AG04449 (cell line): Measurements from ENCODE around the gene ADAP1.

Source experiments
- CTCF ChIA-PET: fragments of 350-600 bp; formaldehyde crosslinking; extraction: SDS; loops from one replicate; lab custom pipeline; 2021; ENCODE audit warnings: antibody characterized with exemption; lab: Yijun Ruan, JAX
- POLR2A ChIA-PET: fragments of 400-600, 350-600 bp; formaldehyde crosslinking; extraction: SDS; loops from one replicate; lab custom pipeline; 2020; ENCODE audit warnings: antibody characterized with exemption, inconsistent platforms; lab: Yijun Ruan, JAX
- DNase-seq: peaks from one replicate; pipeline ENCODE4 v3.0.0-alpha.2; 2010; ENCODE audit warnings: low read depth, low spot score
- H3K4me3 ChIP-seq: 2 replicates; pipeline ENCODE4 v1.5.1; 2011; ENCODE audit warnings: low read depth, mild to moderate bottlenecking, control low read depth, low read length
- CTCF ChIP-seq: IDR thresholded peaks from one replicate; pipeline ENCODE4 v1.5.1; 2011; ENCODE audit warnings: mild to moderate bottlenecking, moderate library complexity, low read length, control low read depth, inconsistent platforms; ENCODE audit not compliant: insufficient read depth; ENCODE audit errors: missing control alignments

The ADAP1 gene

GRCh38 chr7:896346-897075, 58.0 kb downstream of the ADAP1 start:
- POLR2A ChIA-PET: no interaction called here
- TF ChIP-seq CTCF: no peak
- CTCF ChIA-PET: no interaction called here
- no peak overlapping the region for H3K4me3 ChIP-seq
- no peak for DNase-seq

GRCh38 chr7:895451-896052, 58.9 kb downstream of the ADAP1 start:
- TF ChIP-seq CTCF: no peak
- H3K4me3 ChIP-seq: no peak overlapping the region
- ChIA-PET CTCF (no interaction called here), POLR2A (no interaction called here)
- DNase-seq: no peak

- H3K4me3 ChIP-seq: no peak overlapping the region
- POLR2A ChIA-PET: no interaction called here
- no peak for TF ChIP-seq CTCF
- CTCF ChIA-PET: no interaction called here
- DNase-seq: no peak
Measured at GRCh38 chr7:894927-895450, 59.5 kb downstream of the ADAP1 start.

GRCh38 chr7:894164-894867, 60.2 kb downstream of the ADAP1 start:
- no peak for DNase-seq
- H3K4me3 ChIP-seq: no peak overlapping the region
- CTCF ChIA-PET: interaction anchor here (0.9 kb wide), 1 partner anchor 11 kb away, joined by 3 read pairs; no protein-coding TSS in a partner anchor
- POLR2A ChIA-PET: no interaction called here
- TF ChIP-seq CTCF: no peak

GRCh38 chr7:893686-894085, 60.8 kb downstream of the ADAP1 start:
- no peak for TF ChIP-seq CTCF
- CTCF ChIA-PET: interaction anchor here (0.9 kb wide), 1 partner anchor 10 kb away, joined by 3 read pairs; no protein-coding TSS in a partner anchor
- POLR2A ChIA-PET: no interaction called here
- DNase-seq: no peak
- H3K4me3 ChIP-seq: no peak overlapping the region
